GM12878 (cell line): ENCODE data around the gene OMG. TPM values are rescaled to one million over a fixed set of nuclear protein-coding genes. Genes with fewer than 3 reads are reported as not detected.

Source experiments
- ATAC-seq: fragments of 200-7000 bp; cut with Tn5 transposase; 3 replicates; pipeline ENCODE4 v1.9.1; 2020; ENCODE audit warnings: mild to moderate bottlenecking, moderate library complexity
- BruUV-seq: library from RNA; stranded (reverse); fragments of 400-500 nt; replicated peaks from 2 replicates; lab custom pipeline; 2021; lab: Mats Ljungman, UMichigan
- CTCF ChIA-PET: fragments of 300-600 bp; sonication (Branson Sonifier 250); formaldehyde crosslinking; extraction: SDS; loops from one replicate; lab custom pipeline; 2021; ENCODE audit warnings: inconsistent platforms; lab: Yijun Ruan, JAX
- POLR2A ChIA-PET: fragments of 350-600 bp; formaldehyde crosslinking; extraction: SDS; loops from one replicate; lab custom pipeline; 2021; ENCODE audit warnings: inconsistent platforms; lab: Charles Lee
- RAD21 ChIA-PET: fragments of 300-600 bp; sonication (Branson Sonifier 250); formaldehyde crosslinking; loops from one replicate; lab custom pipeline; 2023; ENCODE audit warnings: antibody characterized with exemption; ENCODE audit not compliant: unreplicated experiment; lab: Charles Lee
- SMC1A ChIA-PET: fragments of 300-600 bp; sonication (Branson Sonifier 250); formaldehyde crosslinking; loops from one replicate; lab custom pipeline; 2023; ENCODE audit not compliant: unreplicated experiment, uncharacterized antibody; lab: Charles Lee
- DNase-seq: peaks from one replicate; pipeline ENCODE4 v3.0.0-alpha.2; 2011; ENCODE audit warnings: low read depth, low spot score
- FAIRE-seq: peaks from 3 replicates; lab custom pipeline; 2011; peaks lifted over from hg19 to GRCh38; lab: Jason Lieb, UNC
- H2AFZ ChIP-seq: 2 replicates; pipeline ENCODE4 v1.6.0; 2011; ENCODE audit warnings: low read depth, low read length, control low read depth; ENCODE audit not compliant: control insufficient read depth
- H3K27ac ChIP-seq: 2 replicates; pipeline ENCODE4 v1.5.1; 2011; ENCODE audit warnings: control low read depth; ENCODE audit not compliant: control insufficient read depth, insufficient read depth
- H3K27me3 ChIP-seq, 2 experiments: replicated peaks in 1 of 2; 2 replicates each; pipeline versions ENCODE4 v1.6.0 to v1.6.1; 2011; ENCODE audit warnings: low read length in 1 of 2; ENCODE audit not compliant: control insufficient read depth in 2 of 2, insufficient read depth in 2 of 2
- H3K36me3 ChIP-seq, 2 experiments: 2 replicates each; pipeline ENCODE4 v1.5.1; 2011; ENCODE audit warnings: low read length in 1 of 2; ENCODE audit not compliant: control insufficient read depth in 2 of 2, insufficient read depth in 2 of 2
- H3K4me1 ChIP-seq: 2 replicates; pipeline ENCODE4 v1.6.1; 2011; ENCODE audit warnings: mild to moderate bottlenecking, low read length, moderate library complexity, mixed read lengths; ENCODE audit not compliant: control insufficient read depth, insufficient read depth
- H3K4me2 ChIP-seq: 2 replicates; pipeline ENCODE4 v1.6.0; 2011; ENCODE audit warnings: control low read depth; ENCODE audit not compliant: control insufficient read depth, insufficient read depth
- H3K4me3 ChIP-seq: fragments of 200-600 bp; sonication (generic); 2 replicates; pipeline ENCODE4 v1.5.1; 2016
- H3K79me2 ChIP-seq: 2 replicates; pipeline ENCODE4 v1.6.0; 2011; ENCODE audit warnings: low read length; ENCODE audit not compliant: control insufficient read depth, insufficient read depth
- H3K9ac ChIP-seq: 2 replicates; pipeline ENCODE4 v1.8.0; 2011; ENCODE audit warnings: low read length, control low read depth, mixed read lengths; ENCODE audit not compliant: control insufficient read depth, insufficient read depth
- H3K9me3 ChIP-seq: replicated peaks from 3 replicates; pipeline ENCODE4 v1.5.1; 2011; ENCODE audit warnings: mild to moderate bottlenecking, low read length; ENCODE audit not compliant: control insufficient read depth, insufficient read depth
- H4K20me1 ChIP-seq: 2 replicates; pipeline ENCODE4 v1.6.0; 2011; ENCODE audit not compliant: control insufficient read depth, insufficient read depth
- CBX3 ChIP-seq: fragments of 200-600 bp; sonication (generic); IDR thresholded peaks from 2 replicates; pipeline ENCODE4 v1.6.1; 2016; ENCODE audit warnings: low read depth, borderline replicate concordance
- CEBPB ChIP-seq, 2 experiments: fragments of 150-350 bp in 1 of 2; IDR thresholded peaks; 2 replicates each; pipeline ENCODE4 v1.6.1; 2012 to 2014; ENCODE audit warnings: low read depth in 2 of 2, low read length in 2 of 2, borderline replicate concordance in 1 of 2, inconsistent platforms in 1 of 2
- MTA2 ChIP-seq: fragments of 450-650 bp; IDR thresholded peaks from 2 replicates; pipeline ENCODE4 v1.6.1; 2016; ENCODE audit warnings: low read depth, mild to moderate bottlenecking, moderate library complexity
- MYB ChIP-seq: fragments of 150-350 bp; IDR thresholded peaks from 2 replicates; pipeline ENCODE4 v1.6.1; 2014; ENCODE audit warnings: mild to moderate bottlenecking, low read depth, low read length, borderline replicate concordance
- NBN ChIP-seq: fragments of 450-650 bp; IDR thresholded peaks from 2 replicates; pipeline ENCODE4 v1.6.1; 2016
- NFIC ChIP-seq: IDR thresholded peaks from 2 replicates; pipeline ENCODE4 v1.6.1; 2012; ENCODE audit warnings: low read depth, mild to moderate bottlenecking, inconsistent platforms, low read length, moderate library complexity
- PAX8 ChIP-seq: fragments of 450-650 bp; IDR thresholded peaks from 2 replicates; pipeline ENCODE4 v1.6.1; 2017; ENCODE audit warnings: mild to moderate bottlenecking, moderate library complexity
- POLR2AphosphoS2 ChIP-seq: IDR thresholded peaks from 2 replicates; pipeline ENCODE4 v1.6.1; 2011; ENCODE audit warnings: low read depth, mild to moderate bottlenecking, low read length, improper control_type of control experiment, moderate library complexity
- RAD51 ChIP-seq: fragments of 450-650 bp; IDR thresholded peaks from 2 replicates; pipeline ENCODE4 v1.6.1; 2016; ENCODE audit warnings: moderate library complexity, mild to moderate bottlenecking, inconsistent platforms
- SRF ChIP-seq, 2 experiments: IDR thresholded peaks; 2 replicates each; pipeline ENCODE4 v1.6.1; 2011; ENCODE audit warnings: low read depth in 2 of 2, low read length in 2 of 2, mild to moderate bottlenecking in 1 of 2, moderate library complexity in 1 of 2
- SUZ12 ChIP-seq: fragments of 200-600 bp; sonication (generic); IDR thresholded peaks from one replicate; pipeline ENCODE4 v1.6.1; 2018; ENCODE audit warnings: antibody characterized with exemption, mild to moderate bottlenecking; ENCODE audit not compliant: unreplicated experiment
- TARDBP ChIP-seq: IDR thresholded peaks from 2 replicates; pipeline ENCODE4 v1.6.1; 2016; ENCODE audit warnings: borderline replicate concordance
- ZNF24 ChIP-seq: fragments of 450-650 bp; IDR thresholded peaks from 2 replicates; pipeline ENCODE4 v1.6.1; 2017; ENCODE audit warnings: antibody characterized with exemption, mild to moderate bottlenecking
- ZSCAN29 ChIP-seq: fragments of 450-650 bp; IDR thresholded peaks from 2 replicates; pipeline ENCODE4 v1.6.1; 2017; ENCODE audit warnings: mild to moderate bottlenecking, moderate library complexity
- in situ Hi-C: fragments of 300-500 bp; cut with MboI; formaldehyde crosslinking; loops from 9 replicates; pipeline ENCODE4 v1.14.3; 2018; ENCODE audit warnings: mixed read lengths
- intact Hi-C: fragments of 100-400 bp; cut with micrococcal nuclease; formaldehyde crosslinking; loops from one replicate; pipeline ENCODE4 v1.14.2; 2022; ENCODE audit not compliant: unreplicated experiment
- polyA plus RNA-seq, 11 experiments: library from polyadenylated mRNA; depleted of rRNA in 4 of 11; unstranded in 6 of 11; stranded (reverse) in 5 of 11; fragments of >200 nt; fragmentation: Nextera tagmentation in 4 of 11; fragmentation: Illumina TruSeq in 1 of 11; extraction: Ambion mirVana in 4 of 11; extraction: Trizol in 1 of 11; gene quantifications; 1 replicate in 1 of 11; 2 replicates in 10 of 11; pipeline versions ENCODE4 v1.2.1 to v1.2.3, GENCODE V29; 2011 to 2016; ENCODE audit warnings: inconsistent platforms in 2 of 11, missing spikeins in 2 of 11, low read depth in 1 of 11
- total RNA-seq, 4 experiments: library from RNA; depleted of rRNA in 3 of 4; stranded (reverse); fragments of >200 nt in 3 of 4; fragmentation: Illumina TruSeq in 1 of 4; extraction: Trizol in 1 of 4; gene quantifications; 2 replicates each; pipeline versions ENCODE4 v1.2.1 to v1.2.3, GENCODE V29; 2013 to 2021
- TF ChIP-seq, protein P1 (sequence below): IDR thresholded peaks from 2 replicates; pipeline ENCODE4 v1.6.1; 2012; ENCODE audit warnings: low read depth, low read length, improper control_type of control experiment
- TF ChIP-seq, protein P2 (sequence below): fragments of 450-650 bp; formaldehyde crosslinking; IDR thresholded peaks from 2 replicates; pipeline ENCODE4 v1.4.0; 2022; ENCODE audit warnings: mild to moderate bottlenecking, moderate library complexity
- TF ChIP-seq, protein P3 (sequence below): IDR thresholded peaks from 2 replicates; pipeline ENCODE4 v1.6.1; 2011; ENCODE audit warnings: low read depth, mild to moderate bottlenecking, low read length, moderate library complexity, borderline replicate concordance; ENCODE audit errors: extremely low read depth
- TF ChIP-seq, protein P4 (sequence below): fragments of 150-350 bp; IDR thresholded peaks from 2 replicates; pipeline ENCODE4 v1.6.1; 2014; ENCODE audit warnings: mild to moderate bottlenecking, low read depth, low read length

OMG gene
- total and polyA plus RNA-seq, 10 of the 15 experiments (the other 5 are each of a cell fraction or from before 2014, with no cell fraction given) = 0.09 to 0.96 (median 0.26) TPM

DNA sequence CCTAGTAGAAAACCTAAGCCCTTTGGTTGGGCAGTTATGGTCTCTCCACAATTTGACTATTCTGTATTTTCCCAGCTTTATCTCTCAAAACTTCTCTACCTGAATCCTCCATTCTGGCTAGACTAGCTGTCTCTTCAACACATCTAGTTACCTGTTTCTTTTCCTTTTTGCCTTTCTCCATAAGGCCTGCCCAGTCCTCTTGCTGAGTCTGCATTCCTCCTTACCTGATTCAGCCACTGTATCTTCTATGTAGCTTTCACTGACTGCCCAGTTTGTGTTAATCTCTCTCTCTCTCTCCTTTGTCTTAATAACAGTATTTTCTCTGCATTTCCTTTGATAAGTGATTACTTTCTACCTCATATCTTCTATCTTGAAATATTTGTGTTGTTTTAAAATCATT lies 26.5 kb upstream of the OMG start:
- intact Hi-C loops (no loop called here), in situ Hi-C loops (no loop called here)
- Histone ChIP-seq H3K27me3 (no peaks in the 10 kb centered on the region), H2AFZ (no peak overlapping the region), H4K20me1 (no peaks in the 10 kb centered on the region), H3K9me3 (no peaks in the 10 kb centered on the region), H3K4me1 (peaks cover 4% of the 10 kb centered on the region; the same call in 1 of the 2 replicates), H3K9ac (no peak overlapping the region), H3K27ac (no peak overlapping the region), H3K4me3 (no peak overlapping the region), H3K36me3 (peaks cover 2 to 7% of the 10 kb centered on the region in 2 experiments; a peak in 2 of 4 replicates), H3K79me2 (peaks cover 31% of the 10 kb centered on the region), H3K4me2 (no peak overlapping the region)
- ChIA-PET CTCF (no interaction called here), POLR2A (no interaction called here), SMC1A (interaction anchor here (0.9 to 9.5 kb wide), 4 partner anchors 15 to 308 kb away, joined by 3 to 101 read pairs (median 6); no protein-coding TSS in a partner anchor), RAD21 (interaction anchor here (0.9 kb wide), 1 partner anchor 103 kb away, joined by 3 read pairs; no protein-coding TSS in a partner anchor)
- DNase-seq (no peak), ATAC-seq (no peak), FAIRE-seq (no peak)
- no TSS peak for BruUV-seq
- no peak for TF ChIP-seq ZNF24
- no peak for TF ChIP-seq ZSCAN29
- TF ChIP-seq CBX3 = no peak
- TF ChIP-seq PAX8 = no peak
- TF ChIP-seq MTA2 = no peak
- no peak for TF ChIP-seq TARDBP
- TF ChIP-seq SUZ12 = no peak
- TF ChIP-seq POLR2AphosphoS2 = no peak
- TF ChIP-seq RAD51 = no peak
- TF ChIP-seq, protein P1, sequence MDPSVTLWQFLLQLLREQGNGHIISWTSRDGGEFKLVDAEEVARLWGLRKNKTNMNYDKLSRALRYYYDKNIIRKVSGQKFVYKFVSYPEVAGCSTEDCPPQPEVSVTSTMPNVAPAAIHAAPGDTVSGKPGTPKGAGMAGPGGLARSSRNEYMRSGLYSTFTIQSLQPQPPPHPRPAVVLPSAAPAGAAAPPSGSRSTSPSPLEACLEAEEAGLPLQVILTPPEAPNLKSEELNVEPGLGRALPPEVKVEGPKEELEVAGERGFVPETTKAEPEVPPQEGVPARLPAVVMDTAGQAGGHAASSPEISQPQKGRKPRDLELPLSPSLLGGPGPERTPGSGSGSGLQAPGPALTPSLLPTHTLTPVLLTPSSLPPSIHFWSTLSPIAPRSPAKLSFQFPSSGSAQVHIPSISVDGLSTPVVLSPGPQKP = no peak
- TF ChIP-seq MYB = no peak
- TF ChIP-seq, protein P2, sequence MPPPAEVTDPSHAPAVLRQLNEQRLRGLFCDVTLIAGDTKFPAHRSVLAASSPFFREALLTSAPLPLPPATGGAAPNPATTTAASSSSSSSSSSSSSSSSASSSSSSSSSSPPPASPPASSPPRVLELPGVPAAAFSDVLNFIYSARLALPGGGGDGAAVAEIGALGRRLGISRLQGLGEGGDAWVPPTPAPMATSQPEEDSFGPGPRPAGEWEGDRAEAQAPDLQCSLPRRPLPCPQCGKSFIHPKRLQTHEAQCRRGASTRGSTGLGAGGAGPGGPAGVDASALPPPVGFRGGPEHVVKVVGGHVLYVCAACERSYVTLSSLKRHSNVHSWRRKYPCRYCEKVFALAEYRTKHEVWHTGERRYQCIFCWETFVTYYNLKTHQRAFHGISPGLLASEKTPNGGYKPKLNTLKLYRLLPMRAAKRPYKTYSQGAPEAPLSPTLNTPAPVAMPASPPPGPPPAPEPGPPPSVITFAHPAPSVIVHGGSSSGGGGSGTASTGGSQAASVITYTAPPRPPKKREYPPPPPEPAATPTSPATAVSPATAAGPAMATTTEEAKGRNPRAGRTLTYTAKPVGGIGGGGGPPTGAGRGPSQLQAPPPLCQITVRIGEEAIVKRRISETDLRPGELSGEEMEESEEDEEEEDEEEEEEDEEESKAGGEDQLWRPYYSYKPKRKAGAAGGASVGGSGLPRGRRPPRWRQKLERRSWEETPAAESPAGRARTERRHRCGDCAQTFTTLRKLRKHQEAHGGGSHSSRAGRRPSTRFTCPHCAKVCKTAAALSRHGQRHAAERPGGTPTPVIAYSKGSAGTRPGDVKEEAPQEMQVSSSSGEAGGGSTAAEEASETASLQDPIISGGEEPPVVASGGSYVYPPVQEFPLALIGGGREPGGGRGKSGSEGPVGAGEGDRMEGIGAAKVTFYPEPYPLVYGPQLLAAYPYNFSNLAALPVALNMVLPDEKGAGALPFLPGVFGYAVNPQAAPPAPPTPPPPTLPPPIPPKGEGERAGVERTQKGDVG (CRISPR knock-in tag) = no peak
- no peak for TF ChIP-seq CEBPB (IDR thresholded peaks at IDR 0.05; ENCODE audit: borderline replicate concordance in 1 of 2, low read depth in 2 of 2, low read length in 2 of 2)
- TF ChIP-seq NFIC = no peak
- TF ChIP-seq, protein P3, sequence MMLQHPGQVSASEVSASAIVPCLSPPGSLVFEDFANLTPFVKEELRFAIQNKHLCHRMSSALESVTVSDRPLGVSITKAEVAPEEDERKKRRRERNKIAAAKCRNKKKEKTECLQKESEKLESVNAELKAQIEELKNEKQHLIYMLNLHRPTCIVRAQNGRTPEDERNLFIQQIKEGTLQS = no peak
- TF ChIP-seq, protein P4, sequence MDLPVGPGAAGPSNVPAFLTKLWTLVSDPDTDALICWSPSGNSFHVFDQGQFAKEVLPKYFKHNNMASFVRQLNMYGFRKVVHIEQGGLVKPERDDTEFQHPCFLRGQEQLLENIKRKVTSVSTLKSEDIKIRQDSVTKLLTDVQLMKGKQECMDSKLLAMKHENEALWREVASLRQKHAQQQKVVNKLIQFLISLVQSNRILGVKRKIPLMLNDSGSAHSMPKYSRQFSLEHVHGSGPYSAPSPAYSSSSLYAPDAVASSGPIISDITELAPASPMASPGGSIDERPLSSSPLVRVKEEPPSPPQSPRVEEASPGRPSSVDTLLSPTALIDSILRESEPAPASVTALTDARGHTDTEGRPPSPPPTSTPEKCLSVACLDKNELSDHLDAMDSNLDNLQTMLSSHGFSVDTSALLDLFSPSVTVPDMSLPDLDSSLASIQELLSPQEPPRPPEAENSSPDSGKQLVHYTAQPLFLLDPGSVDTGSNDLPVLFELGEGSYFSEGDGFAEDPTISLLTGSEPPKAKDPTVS = no peak
- no peak for TF ChIP-seq NBN
- TF ChIP-seq SRF (IDR thresholded peaks at IDR 0.05; ENCODE audit: low read depth in 2 of 2, low read length in 2 of 2) = no peak
